H1 (cell line): ENCODE data around the gene CADPS.

Source experiments
- CTCF ChIP-seq, 3 experiments: IDR thresholded peaks; 1 replicate in 2 of 3; 2 replicates in 1 of 3; pipeline versions ENCODE4 v1.5.1 to v1.6.1; 2011; ENCODE audit warnings: low read length in 3 of 3, mild to moderate bottlenecking in 3 of 3, inconsistent platforms in 2 of 3, low read depth in 1 of 3, moderate library complexity in 1 of 3; ENCODE audit not compliant: insufficient read depth in 1 of 3; ENCODE audit errors: control extremely low read depth in 1 of 3
- EP300 ChIP-seq, 2 experiments: IDR thresholded peaks; 1 replicate in 1 of 2; 2 replicates in 1 of 2; pipeline ENCODE4 v1.6.1; 2011 to 2012; ENCODE audit warnings: low read depth in 2 of 2, low read length in 2 of 2, mild to moderate bottlenecking in 2 of 2, borderline replicate concordance in 1 of 2, inconsistent platforms in 1 of 2, moderate library complexity in 1 of 2
- POLR2A ChIP-seq, 2 experiments: IDR thresholded peaks; 1 replicate in 1 of 2; 2 replicates in 1 of 2; pipeline ENCODE4 v1.6.1; 2011; ENCODE audit warnings: low read depth in 2 of 2, low read length in 2 of 2, mild to moderate bottlenecking in 2 of 2; ENCODE audit errors: control extremely low read depth in 1 of 2
- POLR2AphosphoS5 ChIP-seq: IDR thresholded peaks from 2 replicates; pipeline ENCODE4 v1.6.1; 2011; ENCODE audit warnings: low read depth, low read length
- POU5F1 ChIP-seq: IDR thresholded peaks from 2 replicates; pipeline ENCODE4 v1.6.1; 2011; ENCODE audit warnings: low read depth, mild to moderate bottlenecking, low read length, moderate library complexity
- RNF2 ChIP-seq: fragments of 200-900, 300-1000 bp; sonication (generic); IDR thresholded peaks from 2 replicates; pipeline ENCODE4 v1.7.1; 2016; ENCODE audit warnings: borderline replicate concordance, low read depth, mild to moderate bottlenecking, antibody characterized with exemption, low read length; ENCODE audit not compliant: poor library complexity, severe bottlenecking; ENCODE audit errors: missing control alignments
- SIN3A ChIP-seq, 2 experiments: IDR thresholded peaks in 1 of 2; conservative IDR thresholded peaks in 1 of 2; 2 replicates each; pipeline ENCODE4 v1.6.1; 2011 to 2012; ENCODE audit warnings: low read length in 2 of 2, improper control_type of control experiment in 1 of 2, low read depth in 1 of 2, mild to moderate bottlenecking in 1 of 2
- SP1 ChIP-seq: IDR thresholded peaks from 2 replicates; pipeline ENCODE4 v1.6.1; 2011; ENCODE audit warnings: low read depth, low read length
- SP2 ChIP-seq: IDR thresholded peaks from 2 replicates; pipeline ENCODE4 v1.6.1; 2012; ENCODE audit warnings: mild to moderate bottlenecking, low read length, inconsistent platforms
- TF ChIP-seq, protein P1 (sequence below): IDR thresholded peaks from 2 replicates; pipeline ENCODE4 v1.6.1; 2011; ENCODE audit warnings: low read length, improper control_type of control experiment

GRCh38 chr3:62749657-62750056 is 125.6 kb downstream of the CADPS start:
- TF ChIP-seq CTCF (IDR thresholded peaks at IDR 0.05; ENCODE audit: control extremely low read depth in 1 of 3, insufficient read depth in 1 of 3, low read depth in 1 of 3, low read length in 3 of 3) (no peak), SP1 (no peak), SP2 (no peak), POLR2AphosphoS5 (no peak), POU5F1 (no peak), RNF2 (no peak), SIN3A (conservative IDR thresholded peaks at IDR 0.05 in 1 of 2, IDR thresholded peaks at IDR 0.05 in 1 of 2; ENCODE audit: low read depth in 1 of 2, low read length in 2 of 2) (no peak), EP300 (IDR thresholded peaks at IDR 0.05; ENCODE audit: borderline replicate concordance in 1 of 2, low read depth in 2 of 2, low read length in 2 of 2) (no peak), POLR2A (IDR thresholded peaks at IDR 0.05; ENCODE audit: control extremely low read depth in 1 of 2, low read depth in 2 of 2, low read length in 2 of 2) (no peak)
- TF ChIP-seq, protein P1, sequence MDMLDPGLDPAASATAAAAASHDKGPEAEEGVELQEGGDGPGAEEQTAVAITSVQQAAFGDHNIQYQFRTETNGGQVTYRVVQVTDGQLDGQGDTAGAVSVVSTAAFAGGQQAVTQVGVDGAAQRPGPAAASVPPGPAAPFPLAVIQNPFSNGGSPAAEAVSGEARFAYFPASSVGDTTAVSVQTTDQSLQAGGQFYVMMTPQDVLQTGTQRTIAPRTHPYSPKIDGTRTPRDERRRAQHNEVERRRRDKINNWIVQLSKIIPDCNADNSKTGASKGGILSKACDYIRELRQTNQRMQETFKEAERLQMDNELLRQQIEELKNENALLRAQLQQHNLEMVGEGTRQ, result no peak
